Coronary artery (tissue), 2 donors: ENCODE results near the gene RIT2.

Source experiments
- DNase-seq: peaks from one replicate; pipeline ENCODE4 v3.0.0-alpha.2; 2017; ENCODE audit warnings: low spot score
- H3K27ac ChIP-seq, 2 donors: fragments of 200-600 bp; sonication (generic); one replicate each; pipeline ENCODE4 v1.5.1; 2016 to 2019
- H3K4me3 ChIP-seq: fragments of 200-600 bp; sonication (generic); 2 replicates; pipeline ENCODE4 v1.5.1; 2016; ENCODE audit warnings: mild to moderate bottlenecking, moderate library complexity
- CTCF ChIP-seq: fragments of 200-600 bp; sonication (generic); IDR thresholded peaks from one replicate; pipeline ENCODE4 v1.5.1; 2019; ENCODE audit warnings: antibody characterized with exemption

RIT2 gene

GRCh38 chr18:43115076-43115921 lies at the start of gene RIT2:
Gene RIT2, minus strand, starts transcription at chr18:43115685.
- no peak for DNase-seq
- no peak for TF ChIP-seq CTCF
- Histone ChIP-seq H3K4me3 (no peak within 1 kb of the TSS), H3K27ac (no peak within 1 kb of the TSS)

- no peak for DNase-seq
- no peak for TF ChIP-seq CTCF
- no peak overlapping the region for H3K4me3 ChIP-seq
- no peak overlapping the region for H3K27ac ChIP-seq
Measured at GRCh38 chr18:43161528-43161927, 46.0 kb upstream of the RIT2 start.

- Histone ChIP-seq H3K4me3 (no peak overlapping the region), H3K27ac (no peak overlapping the region)
- DNase-seq: no peak
- TF ChIP-seq CTCF: no peak
Measured at GRCh38 chr18:43160509-43160908, 45.0 kb upstream of the RIT2 start.

GRCh38 chr18:43159926-43160325 lies 44.4 kb upstream of the RIT2 start:
- TF ChIP-seq CTCF: no peak
- DNase-seq: no peak
- no peak overlapping the region for H3K27ac ChIP-seq
- no peak overlapping the region for H3K4me3 ChIP-seq

GRCh38 chr18:43159086-43159770 lies 43.7 kb upstream of the RIT2 start:
- H3K27ac ChIP-seq: no peak overlapping the region
- DNase-seq: no peak
- no peak overlapping the region for H3K4me3 ChIP-seq
- no peak for TF ChIP-seq CTCF

GRCh38 chr18:43158381-43158780 lies 42.9 kb upstream of the RIT2 start:
- Histone ChIP-seq H3K27ac (no peak overlapping the region), H3K4me3 (no peak overlapping the region)
- TF ChIP-seq CTCF: no peak
- DNase-seq: no peak

- H3K4me3 ChIP-seq: no peak overlapping the region
- TF ChIP-seq CTCF: no peak
- no peak overlapping the region for H3K27ac ChIP-seq
- no peak for DNase-seq
Measured at GRCh38 chr18:43155842-43156241, 40.4 kb upstream of the RIT2 start.
